CD4-positive, alpha-beta T cell treated with Interleukin-15 for 4 hours (primary cell): ENCODE results near the gene CYP27A1.

Source experiments
- DNase-seq: peaks from one replicate; pipeline ENCODE4 v3.0.0-alpha.2; 2020; ENCODE audit warnings: low spot score

Gene CYP27A1

GRCh38 chr2:218859556-218859987 is 77.6 kb downstream of the CYP27A1 start, which contains the start of gene WNT6:
Gene WNT6 (plus strand): TSS chr2:218859805. CDS start chr2:218860038, 233 bp downstream.
- no peak for DNase-seq

GRCh38 chr2:218859988-218860831 is 78.3 kb downstream of the CYP27A1 start:
- no peak for DNase-seq

GRCh38 chr2:218860950-218861381 is 79.0 kb downstream of the CYP27A1 start:
- no peak for DNase-seq

GRCh38 chr2:218861645-218862318 is 79.8 kb downstream of the CYP27A1 start:
- DNase-seq: no peak

GRCh38 chr2:218863021-218863520 is 81.1 kb downstream of the CYP27A1 start:
- DNase-seq: no peak
